HG03159 (cell line): Measurements from ENCODE around the gene SPO11.

Experiments
- ATAC-seq: cut with Tn5 transposase; IDR thresholded peaks from one replicate; pipeline ENCODE4 v1.9.1; 2021; ENCODE audit warnings: mild to moderate bottlenecking, moderate library complexity; ENCODE audit not compliant: unreplicated experiment

The SPO11 gene

GRCh38 chr20:57372581-57373350 lies 43.2 kb downstream of the SPO11 start:
- no peak for ATAC-seq

- ATAC-seq: no peak
These were observed 44.8 kb downstream of the SPO11 start for GRCh38 chr20:57374343-57374930.

- no peak for ATAC-seq
These were observed 45.5 kb downstream of the SPO11 start for GRCh38 chr20:57374931-57375651.

DNA sequence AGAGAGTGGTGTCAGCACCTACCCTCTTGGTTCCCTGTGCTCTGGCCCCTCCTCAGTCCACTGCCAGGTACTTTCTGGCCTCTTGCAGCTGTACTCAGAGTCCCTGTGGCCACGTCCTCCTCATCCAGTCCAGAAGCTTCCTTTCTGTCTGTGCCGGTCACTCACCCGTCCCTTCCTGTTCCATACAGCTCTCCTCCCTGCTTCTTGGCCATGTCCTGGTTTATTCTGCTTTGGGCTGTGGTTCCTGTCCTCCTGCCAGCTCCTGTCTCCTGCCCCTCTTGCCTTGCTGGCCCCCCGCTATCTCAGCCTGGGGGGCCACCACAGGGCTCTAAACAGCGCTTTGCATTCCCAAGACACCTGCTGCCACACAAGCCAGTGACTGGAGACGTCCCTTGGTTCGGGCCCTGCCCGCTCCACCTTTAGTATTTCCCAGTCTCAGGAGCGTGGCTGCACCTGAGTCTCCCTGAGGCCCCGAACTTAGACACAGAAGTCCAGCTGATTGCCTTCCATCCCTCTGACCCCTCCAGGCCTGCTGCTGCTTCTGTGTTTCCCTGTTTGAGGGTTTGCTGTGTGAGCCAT lies 46.1 kb downstream of the SPO11 start:
- no peak for ATAC-seq

DNA sequence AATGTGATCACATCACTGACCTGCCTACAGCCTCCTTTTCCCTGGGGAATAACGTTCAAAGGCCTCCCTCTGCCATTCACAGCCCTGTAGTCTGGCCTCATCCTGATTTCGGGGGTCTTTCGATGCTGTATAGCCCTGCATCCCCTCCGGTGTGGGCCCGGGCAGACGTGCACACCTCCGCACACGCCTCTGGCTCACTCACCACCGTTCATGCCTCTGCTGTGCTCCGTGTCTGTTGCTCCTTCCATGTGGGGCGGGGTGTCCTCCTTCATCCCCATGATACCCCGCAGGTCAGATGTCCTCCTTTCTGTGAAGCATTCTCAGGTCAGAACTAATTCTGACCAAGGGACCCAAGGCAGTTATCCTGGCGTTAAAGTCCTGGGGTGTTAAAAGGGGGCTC lies 47.7 kb downstream of the SPO11 start:
- no peak for ATAC-seq

DNA sequence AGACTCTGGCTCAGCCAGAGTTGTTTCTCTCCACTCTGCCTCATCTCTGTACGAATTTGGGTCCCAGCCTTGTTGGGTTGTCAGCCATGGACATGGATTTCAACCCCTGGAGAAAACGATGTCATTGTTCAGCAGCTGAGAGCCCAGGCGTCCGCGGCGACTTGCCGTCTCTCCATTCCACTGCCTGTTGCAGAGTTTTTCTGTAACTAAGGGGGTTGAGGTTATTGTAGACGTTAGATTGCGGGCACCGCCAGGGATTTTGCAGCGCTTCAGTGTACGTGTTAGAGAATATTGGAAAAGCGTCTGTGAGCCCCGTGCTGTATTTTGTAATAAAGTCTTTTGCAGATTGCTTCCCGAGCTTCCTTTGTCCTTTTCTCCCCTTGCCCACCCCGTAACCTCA lies 48.5 kb downstream of the SPO11 start:
- no peak for ATAC-seq

- ATAC-seq: no peak
These were observed 49.2 kb downstream of the SPO11 start for GRCh38 chr20:57378646-57379262.

DNA sequence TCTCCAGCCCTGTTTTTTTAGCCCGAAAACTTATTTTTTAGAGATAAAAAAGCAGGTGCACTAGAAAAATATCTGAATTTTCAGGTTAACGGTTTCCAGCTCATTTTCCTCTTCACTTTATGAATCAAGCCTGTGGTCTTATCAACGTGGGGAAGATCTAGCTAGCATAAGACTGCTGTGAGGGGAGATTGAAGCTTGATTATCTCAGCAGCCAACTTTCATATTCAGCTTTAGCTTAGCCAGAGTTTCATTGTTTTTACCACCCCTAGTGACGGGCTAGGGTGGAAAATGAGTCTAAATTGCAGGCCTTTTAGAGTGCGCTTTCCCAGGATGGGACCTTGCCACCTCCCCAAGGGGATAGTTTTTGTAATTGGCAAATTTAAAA lies 49.7 kb downstream of the SPO11 start:
- ATAC-seq: no peak

DNA sequence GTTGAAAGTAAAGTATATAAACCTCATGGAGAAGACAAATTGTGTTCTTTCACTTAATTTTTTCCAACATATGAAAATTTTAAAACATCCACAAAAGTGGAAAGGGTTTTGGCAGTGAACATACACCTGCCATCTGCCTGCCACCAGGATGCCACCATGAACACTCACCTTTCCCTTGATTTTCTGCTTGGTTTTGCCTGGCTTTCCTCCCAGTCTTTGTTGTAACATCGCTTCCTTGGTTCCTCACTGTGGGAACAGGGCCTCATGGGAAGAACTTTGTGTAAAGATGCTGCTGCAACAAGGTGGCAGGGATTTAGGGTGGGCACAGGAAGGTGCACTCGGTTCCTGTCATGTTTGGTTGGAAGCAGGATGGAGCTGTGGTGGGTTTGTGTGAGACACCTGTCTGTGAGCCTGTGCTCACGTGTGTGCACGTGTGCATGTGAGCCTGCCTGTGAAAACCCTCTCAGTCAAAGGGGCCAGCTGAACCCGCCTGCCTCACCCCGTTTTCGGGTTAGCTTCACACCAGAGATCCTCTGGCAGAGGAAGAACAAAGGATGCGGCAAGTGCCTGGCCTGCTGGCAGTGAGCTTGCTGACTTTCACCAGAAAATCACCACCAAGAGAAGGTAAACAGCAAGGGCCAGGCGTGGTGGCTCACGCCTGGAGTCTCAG lies 50.6 kb downstream of the SPO11 start:
- no peak for ATAC-seq

DNA sequence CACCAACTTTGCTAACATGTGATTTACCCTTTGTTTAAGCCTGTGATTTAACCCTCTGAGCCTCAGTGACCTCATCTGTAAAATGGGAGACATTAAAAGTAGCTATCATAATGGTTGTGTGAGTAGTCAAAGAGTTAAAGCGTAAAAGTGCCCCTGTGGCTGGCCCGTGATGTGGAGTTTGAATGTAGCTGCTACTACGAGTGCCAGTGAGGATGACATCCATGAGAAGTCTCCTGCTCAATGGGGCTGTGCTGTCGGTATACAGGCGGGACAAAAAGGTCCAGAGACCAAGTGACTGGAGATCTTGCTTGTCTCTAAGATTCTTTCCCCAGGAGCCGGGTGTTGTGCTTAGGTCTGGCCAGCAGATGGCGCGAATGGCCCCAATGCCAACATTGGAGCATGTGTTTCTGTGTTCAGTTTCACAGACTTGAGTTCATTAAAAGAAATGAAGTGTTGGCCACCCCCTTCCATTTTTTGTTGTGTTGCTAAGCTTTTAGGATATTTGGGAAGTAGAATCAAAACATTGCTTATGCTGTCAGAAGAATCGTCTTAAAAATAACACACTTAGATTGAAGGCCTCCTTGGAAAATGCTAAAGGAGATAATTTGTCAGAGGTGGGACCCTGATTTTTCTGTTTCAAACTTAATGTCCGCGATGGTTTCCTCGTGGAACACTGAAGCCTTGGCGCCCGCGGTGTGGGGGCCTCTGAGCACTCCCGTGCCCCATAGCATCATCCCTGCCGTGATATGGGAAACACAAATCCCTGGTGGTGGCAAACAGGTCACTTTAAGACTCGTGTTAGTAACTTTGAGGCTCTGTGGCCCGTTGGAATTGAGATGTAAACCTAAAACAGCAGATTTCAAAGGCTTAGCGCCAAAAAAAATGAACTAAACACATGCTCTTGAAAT lies 52.2 kb downstream of the SPO11 start:
- peak; percentile 62 for ATAC-seq

DNA sequence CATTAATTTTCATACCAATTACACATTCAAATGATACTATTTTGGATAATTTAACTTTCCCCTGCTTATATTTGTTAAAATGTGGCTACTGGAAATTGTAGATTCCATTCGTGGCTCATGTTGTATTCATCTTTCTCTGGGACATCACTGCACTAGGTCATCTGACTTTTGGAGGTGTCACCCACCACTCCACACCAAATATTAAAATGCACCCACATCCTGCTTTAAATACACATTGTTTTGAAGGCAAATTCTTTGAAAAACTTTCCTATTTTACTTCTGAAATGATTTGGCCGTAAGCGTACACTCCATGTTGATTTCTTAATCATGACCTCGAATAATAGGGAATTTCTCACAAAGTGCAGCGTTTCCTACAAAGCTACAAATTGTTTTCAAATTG lies 52.9 kb downstream of the SPO11 start:
- no peak for ATAC-seq

GRCh38 chr20:57383447-57384347 lies 54.1 kb downstream of the SPO11 start:
- ATAC-seq: no peak

DNA sequence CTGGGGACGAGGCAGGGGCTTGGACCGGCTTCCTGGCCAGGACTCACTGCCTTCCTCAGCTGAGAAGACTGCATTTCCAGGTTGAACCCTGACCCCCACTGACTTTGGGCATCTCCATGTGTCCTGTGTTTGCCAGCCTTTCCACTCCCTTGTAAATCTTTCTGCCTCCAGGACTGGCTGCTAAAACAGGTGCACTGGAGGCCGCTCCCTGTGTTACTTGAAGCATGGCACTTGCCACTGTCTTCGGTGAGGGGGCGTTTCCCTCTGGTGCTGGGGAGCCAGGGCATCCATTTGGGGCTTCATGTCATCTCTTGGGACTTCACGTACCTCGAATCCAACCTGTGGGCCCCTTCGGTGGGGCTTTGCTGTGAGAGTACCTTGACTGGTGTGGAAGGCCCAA lies 54.9 kb downstream of the SPO11 start:
- ATAC-seq: no peak

DNA sequence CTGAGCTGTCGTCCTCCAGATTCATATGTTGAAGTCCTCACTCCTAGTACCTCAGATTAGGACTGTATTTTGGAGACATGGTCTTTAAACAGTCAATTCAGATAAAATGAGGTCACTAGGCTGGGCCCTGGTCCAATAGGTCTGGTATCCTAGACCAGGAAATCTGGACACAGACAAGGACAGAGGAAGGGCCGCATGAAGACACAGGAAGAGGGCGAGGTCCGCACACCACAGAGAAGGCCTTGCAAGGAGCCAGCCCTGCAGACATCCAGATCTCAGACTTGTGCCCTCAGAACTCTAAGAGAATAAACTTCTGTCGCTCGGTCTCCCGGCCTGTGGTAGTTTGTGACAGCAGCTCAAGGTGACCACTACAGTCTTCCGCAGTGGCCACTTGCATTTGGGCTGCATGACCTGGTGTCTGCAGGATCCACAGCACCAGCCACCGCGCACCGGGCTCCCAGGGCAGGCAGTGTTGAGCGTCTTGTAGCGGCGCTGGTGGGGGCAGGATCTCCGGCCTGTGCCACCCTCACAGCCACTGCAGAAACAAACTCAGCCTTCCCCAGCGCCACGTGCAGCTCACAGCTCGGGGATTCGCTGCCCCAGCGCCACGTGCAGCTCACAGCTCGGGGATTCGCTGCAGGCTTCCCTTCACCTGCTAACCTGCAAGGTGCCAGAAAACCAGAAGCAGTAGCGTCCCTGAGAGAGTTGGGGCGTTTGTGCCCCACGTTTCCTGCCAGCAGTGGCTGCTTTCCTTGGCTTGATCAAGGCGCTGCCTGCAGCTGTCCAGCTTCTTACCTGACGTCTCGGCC lies 55.6 kb downstream of the SPO11 start:
- no peak for ATAC-seq

DNA sequence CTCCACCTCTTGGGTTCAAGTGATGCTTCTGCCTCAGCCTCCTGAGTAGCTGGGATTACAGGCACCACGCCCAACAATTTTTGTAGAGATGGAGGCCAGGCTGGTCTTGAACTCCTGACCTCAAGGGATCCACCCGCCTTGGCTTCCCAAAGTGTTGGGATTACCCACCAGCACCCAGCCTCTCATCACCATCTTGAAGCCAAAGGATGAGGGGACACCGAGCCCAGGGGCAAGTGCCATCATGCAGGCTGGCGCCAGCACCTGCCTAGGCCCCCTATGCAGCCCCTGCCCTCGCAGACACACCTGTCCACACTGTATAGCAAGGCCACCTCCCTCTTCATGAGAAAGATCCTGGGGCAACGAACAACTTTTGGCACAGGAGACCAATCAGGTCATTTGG lies 56.3 kb downstream of the SPO11 start:
- no peak for ATAC-seq

GRCh38 chr20:57386762-57387161 lies 57.2 kb downstream of the SPO11 start:
- ATAC-seq: no peak

- no peak for ATAC-seq
These were observed 57.9 kb downstream of the SPO11 start for GRCh38 chr20:57387463-57387862.

GRCh38 chr20:57387945-57388371 lies 58.4 kb downstream of the SPO11 start:
- ATAC-seq: no peak
